LNCaP clone FGC (cell line): Measurements from ENCODE around the gene LRTM1.

Experiments used
- DNase-seq: peaks from one replicate; pipeline ENCODE4 v3.0.0-alpha.2; 2011; ENCODE audit warnings: low read depth
- H3K4me3 ChIP-seq: 2 replicates; pipeline ENCODE4 v1.5.1; 2011; ENCODE audit warnings: mild to moderate bottlenecking, low read depth, low read length, control low read depth
- TF ChIP-seq, protein P1 (sequence below): IDR thresholded peaks from 2 replicates; pipeline ENCODE4 v1.5.1; 2012; ENCODE audit warnings: mild to moderate bottlenecking; ENCODE audit not compliant: control insufficient read depth, insufficient read depth; ENCODE audit errors: extremely low read depth

The LRTM1 gene

DNA sequence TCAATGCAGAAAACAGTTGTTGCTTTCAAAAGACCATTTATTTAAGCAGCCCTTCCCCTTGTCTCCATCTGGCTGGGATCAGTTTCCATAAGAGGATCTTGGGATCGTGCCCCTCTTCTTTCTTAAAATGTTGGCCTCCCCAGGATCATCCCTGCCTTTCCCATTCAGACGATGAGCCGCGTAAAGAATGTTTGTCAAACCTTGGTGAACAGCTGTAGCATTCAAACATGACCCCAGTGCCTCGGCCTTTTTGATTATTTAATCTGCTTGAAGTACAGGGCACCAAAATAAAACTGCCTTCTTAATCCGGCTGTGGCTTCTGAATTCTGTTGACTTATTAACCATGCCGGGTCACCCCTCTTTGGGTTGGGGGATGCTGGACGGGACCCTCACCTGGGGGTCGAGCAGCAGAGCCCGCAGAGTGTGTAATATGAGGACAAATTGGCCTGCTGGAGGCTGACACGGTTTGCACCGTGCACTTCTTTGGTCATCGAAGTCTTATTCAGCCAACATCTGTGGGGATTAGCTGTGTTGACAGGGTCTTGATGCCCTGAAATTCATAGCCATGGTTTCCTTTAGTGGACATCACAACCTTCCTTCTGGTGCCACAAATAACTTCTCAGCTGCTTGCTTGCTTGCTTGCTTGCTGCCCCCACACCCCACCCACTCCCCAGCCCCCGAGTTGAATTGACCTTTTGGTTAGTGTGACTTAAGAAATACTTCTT is at the start of gene LRTM1:
Gene LRTM1 (minus strand): TSS at position 14 of the 725 bp plus-strand sequence. CDS start 148 bp downstream, outside the sequence.
- no peak for DNase-seq
- H3K4me3 ChIP-seq, result no peak within 1 kb of the TSS
- TF ChIP-seq, protein P1, sequence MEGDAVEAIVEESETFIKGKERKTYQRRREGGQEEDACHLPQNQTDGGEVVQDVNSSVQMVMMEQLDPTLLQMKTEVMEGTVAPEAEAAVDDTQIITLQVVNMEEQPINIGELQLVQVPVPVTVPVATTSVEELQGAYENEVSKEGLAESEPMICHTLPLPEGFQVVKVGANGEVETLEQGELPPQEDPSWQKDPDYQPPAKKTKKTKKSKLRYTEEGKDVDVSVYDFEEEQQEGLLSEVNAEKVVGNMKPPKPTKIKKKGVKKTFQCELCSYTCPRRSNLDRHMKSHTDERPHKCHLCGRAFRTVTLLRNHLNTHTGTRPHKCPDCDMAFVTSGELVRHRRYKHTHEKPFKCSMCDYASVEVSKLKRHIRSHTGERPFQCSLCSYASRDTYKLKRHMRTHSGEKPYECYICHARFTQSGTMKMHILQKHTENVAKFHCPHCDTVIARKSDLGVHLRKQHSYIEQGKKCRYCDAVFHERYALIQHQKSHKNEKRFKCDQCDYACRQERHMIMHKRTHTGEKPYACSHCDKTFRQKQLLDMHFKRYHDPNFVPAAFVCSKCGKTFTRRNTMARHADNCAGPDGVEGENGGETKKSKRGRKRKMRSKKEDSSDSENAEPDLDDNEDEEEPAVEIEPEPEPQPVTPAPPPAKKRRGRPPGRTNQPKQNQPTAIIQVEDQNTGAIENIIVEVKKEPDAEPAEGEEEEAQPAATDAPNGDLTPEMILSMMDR, result no peak

GRCh38 chr3:54977439-54977838 is 49.6 kb upstream of the LRTM1 start:
- DNase-seq, result no peak
- TF ChIP-seq, protein P1, result no peak
- no peak overlapping the region for H3K4me3 ChIP-seq

- TF ChIP-seq, protein P1, result no peak
- no peak overlapping the region for H3K4me3 ChIP-seq
- no peak for DNase-seq
Measured at GRCh38 chr3:54970895-54971294, 43.0 kb upstream of the LRTM1 start.

GRCh38 chr3:54969652-54970051 is 41.8 kb upstream of the LRTM1 start:
- DNase-seq, result no peak
- H3K4me3 ChIP-seq, result no peak overlapping the region
- TF ChIP-seq, protein P1, result no peak

DNA sequence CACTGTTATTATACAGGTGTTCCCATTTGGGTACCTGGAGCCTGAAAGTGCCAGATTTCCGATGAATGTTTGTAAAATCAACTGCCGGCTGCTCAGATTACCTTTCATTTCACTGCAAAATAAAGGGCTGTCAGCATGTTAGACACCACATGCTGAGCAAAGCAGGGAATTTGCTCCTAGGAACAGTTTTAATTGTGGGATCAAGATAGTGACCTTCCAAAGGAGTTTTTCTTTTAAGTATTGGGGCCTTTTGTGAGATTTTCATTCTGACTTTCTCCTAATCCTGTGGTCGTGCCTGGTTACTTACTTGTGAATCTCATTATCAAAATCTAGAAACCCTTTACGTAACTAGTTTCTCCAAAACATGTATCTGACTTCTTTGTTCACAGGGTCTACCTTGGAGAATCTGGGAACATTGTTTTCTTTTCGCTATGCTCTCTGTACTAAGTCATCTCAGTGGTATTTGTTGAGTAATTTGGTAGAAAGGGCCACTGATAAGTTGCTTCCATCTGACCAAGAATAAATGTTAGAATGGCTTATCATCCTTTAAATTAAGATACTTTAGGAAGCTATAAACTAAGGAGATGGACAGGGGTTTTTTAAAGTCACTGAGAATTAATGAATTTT is 40.8 kb upstream of the LRTM1 start:
- TF ChIP-seq, protein P1, result no peak
- H3K4me3 ChIP-seq, result no peak overlapping the region
- DNase-seq, result no peak

- no peak overlapping the region for H3K4me3 ChIP-seq
- no peak for DNase-seq
- TF ChIP-seq, protein P1, result no peak
Measured at GRCh38 chr3:54967731-54968161, 39.9 kb upstream of the LRTM1 start.

DNA sequence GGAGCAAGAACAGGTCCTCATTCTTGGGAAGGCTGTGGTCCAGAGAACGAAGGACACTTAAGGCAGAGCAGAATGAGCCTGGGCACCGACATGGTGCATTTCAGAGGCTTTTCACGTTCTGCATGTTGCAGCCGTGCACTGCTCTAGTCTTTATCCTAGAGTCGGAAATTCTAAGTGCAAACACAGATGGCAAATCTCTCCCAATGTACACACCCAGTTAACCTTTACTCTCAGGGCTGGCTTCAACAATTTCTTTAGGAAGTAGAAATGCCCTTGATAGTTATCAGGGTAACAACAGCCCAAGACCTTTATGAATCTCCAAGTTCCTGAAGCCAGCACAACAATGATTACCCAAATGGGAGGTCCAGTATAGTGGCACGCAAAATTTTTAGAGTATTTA is 39.1 kb upstream of the LRTM1 start:
- DNase-seq, result no peak
- H3K4me3 ChIP-seq, result no peak overlapping the region
- TF ChIP-seq, protein P1, result no peak
